HG03558 (cell line): ENCODE results near the gene PDZRN4.
"Not testable (repeated sequence)": the region's sequence is repeated elsewhere in the genome, so short reads cannot be mapped to it uniquely, and the experiment has no call there.

Experiments used
- ATAC-seq: cut with Tn5 transposase; IDR thresholded peaks from one replicate; pipeline ENCODE4 v1.9.1; 2021; ENCODE audit warnings: moderate number of reproducible peaks; ENCODE audit not compliant: unreplicated experiment; ENCODE audit errors: extremely low read depth

The PDZRN4 gene

GRCh38 chr12:41277946-41278267, 89.8 kb downstream of the PDZRN4 start:
- ATAC-seq = no peak

GRCh38 chr12:41280341-41281095, 92.4 kb downstream of the PDZRN4 start:
- ATAC-seq = not testable (repeated sequence)

GRCh38 chr12:41285470-41285869, 97.3 kb downstream of the PDZRN4 start:
- ATAC-seq = not testable (repeated sequence)

GRCh38 chr12:41286426-41286825, 98.3 kb downstream of the PDZRN4 start:
- no peak for ATAC-seq

- no peak for ATAC-seq
These were observed 99.5 kb downstream of the PDZRN4 start for GRCh38 chr12:41287500-41288141.

GRCh38 chr12:41288142-41288811, 100.2 kb downstream of the PDZRN4 start:
- ATAC-seq = no peak

- ATAC-seq = no peak
These were observed 101.4 kb downstream of the PDZRN4 start for GRCh38 chr12:41289501-41289900.

GRCh38 chr12:41293011-41293410, 104.9 kb downstream of the PDZRN4 start:
- no peak for ATAC-seq

GRCh38 chr12:41293461-41293860, 105.3 kb downstream of the PDZRN4 start:
- no peak for ATAC-seq

- ATAC-seq = no peak
These were observed 114.9 kb downstream of the PDZRN4 start for GRCh38 chr12:41302979-41303403.

- no peak for ATAC-seq
These were observed 116.4 kb downstream of the PDZRN4 start for GRCh38 chr12:41304526-41304925.

GRCh38 chr12:41310367-41310766, 122.2 kb downstream of the PDZRN4 start:
- ATAC-seq = no peak

- ATAC-seq = no peak
These were observed 123.8 kb downstream of the PDZRN4 start for GRCh38 chr12:41311883-41312282.

- ATAC-seq = not testable (repeated sequence)
These were observed 124.3 kb downstream of the PDZRN4 start for GRCh38 chr12:41312451-41312850.

GRCh38 chr12:41325336-41325735, 137.2 kb downstream of the PDZRN4 start:
- ATAC-seq = no peak

GRCh38 chr12:41327096-41327895, 139.2 kb downstream of the PDZRN4 start:
- no peak for ATAC-seq

GRCh38 chr12:41333974-41334373, 145.9 kb downstream of the PDZRN4 start:
- ATAC-seq = no peak

GRCh38 chr12:41334390-41334789, 146.3 kb downstream of the PDZRN4 start:
- ATAC-seq = no peak

- no peak for ATAC-seq
These were observed 148.0 kb downstream of the PDZRN4 start for GRCh38 chr12:41336041-41336549.

- ATAC-seq = no peak
These were observed 151.7 kb downstream of the PDZRN4 start for GRCh38 chr12:41339784-41340183.
